A673 (cell line): ENCODE results near the gene NEMF.
"Not testable (repeated sequence)": the region's sequence is repeated elsewhere in the genome, so short reads cannot be mapped to it uniquely, and the experiment has no call there.

Source experiments
- CTCF ChIP-seq: fragments of 300-800, 200-600 bp; sonication (generic); conservative IDR thresholded peaks from 2 replicates; pipeline ENCODE4 v1.5.1; 2017; ENCODE audit warnings: low read depth, mild to moderate bottlenecking, antibody characterized with exemption, low read length, moderate library complexity, mixed read lengths
- EZH2 ChIP-seq: fragments of 200-600 bp; sonication (generic); IDR thresholded peaks from 2 replicates; pipeline ENCODE4 v1.6.1; 2017; ENCODE audit warnings: borderline replicate concordance, low read depth, mild to moderate bottlenecking, mixed read lengths, antibody characterized with exemption, low read length; ENCODE audit not compliant: poor library complexity, severe bottlenecking

DNA sequence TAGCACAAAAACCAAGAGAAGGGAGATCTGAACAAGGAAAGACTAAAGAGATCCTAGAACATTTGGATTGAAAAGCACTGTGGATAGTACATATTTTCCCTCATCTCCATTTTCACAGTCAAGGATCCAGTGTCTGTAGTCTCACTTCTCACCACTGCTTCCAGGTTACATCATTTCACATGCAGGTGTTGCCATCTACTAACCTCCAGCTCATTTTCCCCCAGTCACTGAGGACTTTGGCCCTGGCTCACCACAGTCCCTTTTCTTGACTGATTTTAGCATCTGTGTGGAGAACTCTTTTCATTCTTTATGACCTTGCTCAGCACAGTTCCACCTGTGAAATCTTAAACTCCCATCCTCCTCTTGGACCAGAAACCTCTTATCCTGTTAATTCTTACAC, 106.1 kb downstream of the NEMF start:
- TF ChIP-seq CTCF, EZH2: not testable (repeated sequence)
